GM03348 (cell line): Measurements from ENCODE around the gene MAPK8IP1.
"Not testable (repeated sequence)": the region's sequence is repeated elsewhere in the genome, so short reads cannot be mapped to it uniquely, and the experiment has no call there.

Source experiments
- DNase-seq: peaks from one replicate; pipeline ENCODE4 v3.0.0; 2012; ENCODE audit warnings: low spot score

Gene MAPK8IP1

DNA sequence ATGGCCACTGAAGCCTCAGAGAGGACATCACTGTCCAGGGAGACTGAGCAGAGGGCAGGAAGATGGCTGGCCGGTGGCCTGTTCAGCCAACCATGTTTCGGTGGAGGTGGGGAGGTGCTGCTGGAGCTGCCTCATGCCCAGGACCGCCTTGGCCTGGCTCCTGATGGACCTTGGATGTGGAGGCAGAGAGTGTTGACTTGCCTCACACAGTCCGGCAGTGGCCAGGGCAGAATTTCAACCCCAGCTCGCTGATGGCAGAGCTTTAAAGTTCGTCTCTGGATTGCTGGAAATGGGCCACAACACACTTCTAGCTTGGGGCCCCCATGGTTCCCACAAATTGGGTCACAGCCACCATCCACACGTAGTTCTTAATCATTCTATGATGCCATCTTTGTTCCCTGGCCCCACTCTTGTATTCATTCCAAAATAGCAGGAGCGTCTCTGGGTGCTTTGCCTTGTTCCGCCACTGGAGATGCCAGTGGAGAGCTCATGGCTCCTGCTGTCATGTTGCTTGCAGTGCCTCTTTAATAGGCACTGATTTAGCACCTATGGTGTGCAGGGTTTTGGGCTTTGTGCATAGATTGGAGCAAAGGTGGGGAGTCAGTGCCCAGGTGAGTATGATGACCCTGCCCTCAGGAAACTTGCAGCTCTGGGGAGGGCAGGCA lies 5.6 kb downstream of the MAPK8IP1 start:
- no peak for DNase-seq

DNA sequence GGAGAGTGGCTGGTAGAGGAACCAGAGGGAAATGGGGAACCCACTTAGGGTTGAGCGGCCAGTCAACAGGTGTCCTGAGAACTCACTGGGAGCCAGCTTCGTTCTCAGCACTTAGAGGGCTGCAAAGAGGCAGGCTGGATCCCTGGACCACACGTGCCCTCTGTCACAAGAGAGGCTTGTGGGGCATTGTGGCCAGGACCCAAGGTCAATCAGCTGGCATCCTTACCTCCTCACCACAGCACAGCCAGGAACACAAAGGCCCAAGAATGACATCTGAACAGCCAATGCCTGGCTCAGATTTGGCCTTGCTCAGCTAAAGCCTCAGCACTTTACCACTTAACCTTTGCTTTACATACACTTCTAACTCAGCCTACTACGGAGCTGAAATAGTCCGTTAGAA lies 7.4 kb downstream of the MAPK8IP1 start:
- no peak for DNase-seq

DNA sequence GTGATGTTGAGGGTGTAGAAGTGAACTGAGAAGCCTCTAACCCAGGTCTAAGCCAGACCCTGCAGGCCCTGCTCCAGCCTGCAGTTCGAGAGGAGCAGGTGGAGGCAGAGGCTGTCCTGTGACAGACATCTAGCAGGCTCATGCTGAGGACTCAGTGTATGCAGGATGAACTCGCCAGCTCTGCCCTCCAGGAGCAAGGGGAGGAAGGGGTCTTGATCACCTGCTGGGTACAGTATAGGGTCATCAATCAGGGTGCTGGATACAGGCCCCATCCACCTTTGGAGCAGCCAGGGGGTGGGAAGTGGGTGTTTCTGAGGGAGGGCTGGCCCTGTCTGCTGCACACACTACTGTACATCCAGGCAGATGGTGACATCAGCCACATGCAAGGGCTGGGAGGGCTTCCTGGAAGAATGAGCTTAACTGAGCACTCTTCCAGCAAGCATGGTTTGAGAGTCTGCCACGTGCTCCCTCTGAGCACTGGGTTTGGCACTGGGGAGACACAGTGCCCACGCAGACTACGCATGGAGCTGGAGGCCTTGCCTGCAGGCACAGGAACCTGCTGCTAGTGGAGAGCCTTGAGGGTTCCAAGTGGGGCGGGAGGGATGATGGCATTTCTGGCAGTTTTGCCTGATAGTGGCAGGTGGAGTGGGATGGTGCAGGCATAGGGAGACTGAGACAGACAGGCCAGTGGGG lies 9.2 kb downstream of the MAPK8IP1 start:
- DNase-seq = no peak

DNA sequence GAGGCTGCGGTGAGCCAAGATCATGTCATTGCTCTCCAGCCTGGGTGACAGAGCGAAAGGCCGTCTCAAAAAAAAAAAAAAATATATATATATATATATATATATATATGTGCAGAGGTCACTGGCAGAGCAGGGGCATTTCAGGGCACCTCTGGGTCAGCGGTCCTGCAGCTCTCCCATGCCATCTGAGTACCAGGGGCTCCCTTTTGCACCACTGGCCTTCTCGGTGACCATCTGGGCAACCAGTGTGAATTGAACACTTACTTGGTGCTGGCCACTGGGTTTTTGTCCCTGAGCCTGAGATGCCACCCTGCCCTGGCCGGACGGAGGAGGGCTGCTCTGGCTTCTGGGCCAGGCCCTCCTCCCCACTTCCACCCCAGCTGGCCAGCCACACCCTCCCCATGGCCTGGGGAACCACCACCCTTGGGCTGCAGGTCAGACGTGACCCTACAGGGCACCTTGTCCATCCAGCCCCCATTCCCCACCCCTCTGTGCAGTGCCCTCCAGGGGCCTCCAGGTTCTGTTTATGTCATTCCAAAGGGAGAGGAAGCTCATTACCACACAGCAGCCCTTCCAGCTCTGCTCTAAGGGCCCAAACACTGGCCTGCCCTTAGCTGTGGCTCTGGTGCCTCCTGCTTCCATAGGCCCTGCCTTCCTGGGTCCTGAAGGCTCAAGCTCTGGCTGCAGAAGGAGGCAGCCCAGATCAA lies 10.3 kb downstream of the MAPK8IP1 start:
- no peak for DNase-seq

DNA sequence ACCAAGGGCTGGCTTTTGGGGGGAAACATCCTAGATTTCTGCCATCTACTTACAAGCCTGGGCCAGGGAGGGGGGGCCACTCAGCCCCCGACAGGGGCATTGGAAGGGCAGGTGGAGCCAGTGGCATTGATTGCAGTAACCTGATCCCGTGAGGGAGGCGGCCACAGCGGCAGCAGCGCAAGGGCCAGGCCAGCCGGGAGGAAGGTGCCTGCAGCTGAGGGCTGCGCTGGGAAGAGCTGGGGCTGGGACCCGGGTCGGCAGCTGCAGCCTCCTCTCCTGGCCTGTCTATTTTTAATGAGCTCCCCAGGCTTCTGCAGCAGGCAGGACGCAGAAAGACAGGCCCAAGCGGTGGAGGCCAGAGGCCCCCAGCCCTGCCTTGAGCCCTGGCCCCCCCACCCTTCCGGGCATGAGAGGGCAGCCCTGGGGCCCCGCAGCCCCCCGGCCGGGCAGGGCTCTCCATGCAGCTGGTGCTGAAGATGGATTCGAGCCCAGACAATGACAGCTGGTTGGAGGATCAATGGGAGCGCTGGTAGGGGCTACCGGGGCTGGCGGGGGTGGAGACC lies 11.1 kb downstream of the MAPK8IP1 start:
- no peak for DNase-seq

DNA sequence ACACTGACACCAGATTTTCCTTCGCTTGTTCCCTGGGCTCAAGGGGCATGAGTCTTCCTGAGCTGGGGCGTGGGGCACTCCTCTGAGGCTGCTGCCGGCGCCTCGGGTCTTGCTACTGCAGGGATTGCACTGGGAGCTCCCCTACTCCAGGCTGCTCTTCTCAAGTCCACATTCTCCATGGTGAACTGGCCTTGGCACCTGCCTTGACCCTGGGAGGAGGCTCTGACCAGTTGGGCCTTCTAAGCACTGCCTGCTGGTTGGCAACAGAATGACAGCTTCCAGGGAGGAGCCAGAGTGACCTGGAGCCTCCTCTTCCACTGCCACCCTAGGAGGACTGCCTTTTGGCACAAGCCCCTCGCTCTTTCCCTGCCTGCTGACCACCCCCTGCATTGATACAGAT lies 12.1 kb downstream of the MAPK8IP1 start:
- no peak for DNase-seq

DNA sequence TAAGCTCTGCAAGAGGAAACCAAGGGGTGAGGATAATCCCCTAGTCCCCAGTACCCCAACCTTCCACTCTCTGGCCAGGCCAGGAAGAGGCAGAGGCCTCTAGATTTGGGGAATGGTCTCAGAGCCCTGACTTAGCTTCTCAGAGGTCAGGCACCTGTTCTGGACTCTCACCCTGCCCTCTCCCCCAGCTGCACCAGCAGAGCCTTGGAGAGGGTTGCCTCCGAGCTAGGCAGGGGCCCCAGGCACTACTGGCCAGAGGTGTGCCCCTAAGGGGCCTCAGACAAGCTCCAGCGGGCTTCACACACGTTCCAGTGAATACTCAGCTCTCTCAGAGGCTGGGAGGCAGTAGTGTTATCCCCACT lies 13.6 kb downstream of the MAPK8IP1 start:
- no peak for DNase-seq

DNA sequence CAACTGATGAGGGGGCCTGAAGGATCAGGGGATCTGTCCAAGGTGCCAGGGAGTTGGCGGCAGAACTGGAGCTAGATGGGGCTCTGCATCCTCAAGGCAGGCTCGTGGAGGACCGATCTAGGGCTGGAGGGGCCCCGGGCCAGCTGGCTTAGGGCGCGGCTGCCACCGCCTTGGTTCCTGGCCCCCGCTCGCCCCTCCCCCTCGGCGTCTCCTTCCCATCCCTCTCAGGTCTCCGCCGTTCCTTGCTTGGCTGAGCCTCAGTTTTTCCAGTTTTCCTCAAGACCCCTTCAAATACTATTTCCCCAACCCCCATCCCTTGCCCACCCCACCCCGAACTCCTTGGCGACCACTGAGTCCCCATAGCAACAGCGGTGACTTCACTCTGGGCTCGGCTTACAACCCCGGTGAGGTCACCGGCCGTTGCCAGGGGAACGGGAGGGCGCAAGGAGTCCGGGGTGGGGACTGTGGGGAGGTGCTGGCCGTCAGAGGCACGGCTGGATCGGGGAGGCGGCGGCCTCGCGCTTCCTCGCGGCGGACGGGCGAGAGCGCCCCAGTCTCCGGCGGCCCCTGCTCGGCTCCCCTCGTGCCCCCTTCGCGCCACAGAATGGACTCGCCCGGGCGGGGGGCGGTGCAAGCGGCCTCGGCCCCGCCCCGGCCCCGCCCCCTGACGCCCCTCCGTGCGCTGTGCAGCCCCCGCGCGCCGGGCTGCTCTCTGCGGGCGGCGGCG lies 14.2 kb downstream of the MAPK8IP1 start:
- peak; percentile 95 for DNase-seq

DNA sequence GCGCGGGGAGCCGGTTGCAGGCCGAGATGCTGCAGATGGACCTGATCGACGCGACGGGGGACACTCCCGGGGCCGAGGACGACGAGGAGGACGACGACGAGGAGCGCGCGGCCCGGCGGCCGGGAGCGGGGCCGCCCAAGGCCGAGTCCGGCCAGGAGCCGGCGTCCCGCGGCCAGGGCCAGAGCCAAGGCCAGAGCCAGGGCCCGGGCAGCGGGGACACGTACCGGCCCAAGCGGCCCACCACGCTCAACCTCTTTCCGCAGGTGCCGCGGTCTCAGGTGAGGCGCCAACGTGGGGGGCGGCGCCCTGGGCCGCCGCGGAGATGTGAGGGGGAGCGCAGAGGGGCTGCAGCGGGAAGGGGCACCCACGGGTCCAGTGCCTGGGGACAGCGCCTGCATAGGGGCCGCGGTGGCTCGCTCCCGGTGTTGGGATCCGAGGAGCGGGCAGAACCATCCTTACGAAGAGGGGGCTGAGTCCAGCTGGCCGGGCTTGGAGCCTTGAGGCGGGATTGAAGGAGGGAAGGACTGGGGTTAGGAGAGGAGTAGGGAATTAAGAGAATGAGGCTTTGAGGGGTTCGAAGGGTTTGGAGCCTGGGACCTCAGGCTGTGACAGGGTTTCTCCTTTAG lies 14.8 kb downstream of the MAPK8IP1 start:
- peak; percentile 51 for DNase-seq

DNA sequence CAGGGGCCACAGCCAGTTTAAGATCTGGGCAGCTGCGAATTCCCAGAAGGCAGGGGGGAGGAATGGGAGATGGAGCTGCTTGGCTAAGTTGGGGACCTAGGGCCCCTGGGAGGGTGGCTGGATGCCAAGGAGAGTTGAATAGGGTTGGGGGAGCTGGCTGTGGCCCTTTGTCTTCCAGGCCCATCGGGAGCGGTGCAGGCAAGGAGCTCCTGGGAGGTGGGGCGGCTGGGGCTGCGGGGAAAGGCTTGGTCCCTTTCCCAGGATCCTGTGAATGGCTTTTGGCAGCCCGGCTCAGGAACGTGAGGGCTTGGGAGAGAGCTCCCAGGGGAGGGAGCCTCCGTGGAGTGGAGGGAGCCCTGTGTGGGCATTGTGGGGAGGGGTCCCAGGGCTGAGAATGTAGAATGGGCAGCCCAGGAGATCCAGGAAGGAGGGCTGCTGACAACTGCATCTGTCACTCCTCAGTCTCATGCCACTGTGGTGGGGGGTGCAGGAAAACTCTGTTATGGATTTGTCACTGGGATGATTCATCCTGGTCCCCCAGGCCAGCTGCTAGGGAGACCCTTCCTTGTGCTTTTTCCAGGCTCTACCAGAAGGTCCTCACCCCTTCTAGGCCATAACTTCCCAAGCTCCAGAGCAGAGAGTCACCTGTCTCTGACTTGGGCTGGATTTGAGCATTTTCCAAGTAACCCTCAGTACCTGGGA lies 15.6 kb downstream of the MAPK8IP1 start:
- peak; percentile 40 for DNase-seq

DNA sequence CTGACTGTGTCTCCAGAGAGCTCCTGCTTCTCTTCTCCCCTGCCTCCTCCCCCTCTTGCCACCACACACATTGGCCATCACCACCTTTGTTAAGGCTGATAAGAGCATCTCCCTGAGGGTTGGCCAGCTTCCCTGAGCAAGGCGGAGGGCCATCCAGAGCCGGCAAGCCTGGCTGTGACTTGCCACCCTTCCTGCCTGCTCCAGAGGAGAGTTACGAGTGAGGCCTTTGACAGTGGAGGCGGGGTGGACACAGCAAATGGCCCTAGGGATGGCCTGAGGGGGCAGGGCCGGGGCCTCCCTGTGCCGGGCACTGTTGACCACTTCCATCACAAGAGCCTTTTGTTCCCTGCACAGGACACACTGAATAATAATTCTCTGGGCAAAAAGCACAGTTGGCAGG lies 16.2 kb downstream of the MAPK8IP1 start:
- no peak for DNase-seq

DNA sequence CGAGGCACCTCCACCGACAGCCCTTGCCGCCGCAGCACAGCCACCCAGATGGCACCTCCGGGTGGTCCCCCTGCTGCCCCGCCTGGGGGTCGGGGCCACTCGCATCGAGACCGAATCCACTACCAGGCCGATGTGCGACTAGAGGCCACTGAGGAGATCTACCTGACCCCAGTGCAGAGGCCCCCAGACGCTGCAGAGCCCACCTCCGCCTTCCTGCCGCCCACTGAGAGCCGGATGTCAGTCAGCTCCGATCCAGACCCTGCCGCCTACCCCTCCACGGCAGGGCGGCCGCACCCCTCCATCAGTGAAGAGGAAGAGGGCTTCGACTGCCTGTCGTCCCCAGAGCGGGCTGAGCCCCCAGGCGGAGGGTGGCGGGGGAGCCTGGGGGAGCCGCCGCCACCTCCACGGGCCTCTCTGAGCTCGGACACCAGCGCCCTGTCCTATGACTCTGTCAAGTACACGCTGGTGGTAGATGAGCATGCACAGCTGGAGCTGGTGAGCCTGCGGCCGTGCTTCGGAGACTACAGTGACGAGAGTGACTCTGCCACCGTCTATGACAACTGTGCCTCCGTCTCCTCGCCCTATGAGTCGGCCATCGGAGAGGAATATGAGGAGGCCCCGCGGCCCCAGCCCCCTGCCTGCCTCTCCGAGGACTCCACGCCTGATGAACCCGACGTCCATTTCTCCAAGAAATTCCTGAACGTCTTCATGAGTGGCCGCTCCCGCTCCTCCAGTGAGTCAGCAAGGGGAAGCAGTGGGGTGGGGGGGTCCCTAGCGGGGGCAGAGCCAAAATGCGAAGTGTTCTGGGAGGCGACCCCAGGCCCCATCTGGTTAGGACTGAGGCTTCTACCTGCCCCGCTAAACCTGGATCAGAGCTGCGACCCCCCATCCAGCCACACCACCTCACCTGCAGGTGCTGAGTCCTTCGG lies 17.3 kb downstream of the MAPK8IP1 start:
- DNase-seq = no peak

DNA sequence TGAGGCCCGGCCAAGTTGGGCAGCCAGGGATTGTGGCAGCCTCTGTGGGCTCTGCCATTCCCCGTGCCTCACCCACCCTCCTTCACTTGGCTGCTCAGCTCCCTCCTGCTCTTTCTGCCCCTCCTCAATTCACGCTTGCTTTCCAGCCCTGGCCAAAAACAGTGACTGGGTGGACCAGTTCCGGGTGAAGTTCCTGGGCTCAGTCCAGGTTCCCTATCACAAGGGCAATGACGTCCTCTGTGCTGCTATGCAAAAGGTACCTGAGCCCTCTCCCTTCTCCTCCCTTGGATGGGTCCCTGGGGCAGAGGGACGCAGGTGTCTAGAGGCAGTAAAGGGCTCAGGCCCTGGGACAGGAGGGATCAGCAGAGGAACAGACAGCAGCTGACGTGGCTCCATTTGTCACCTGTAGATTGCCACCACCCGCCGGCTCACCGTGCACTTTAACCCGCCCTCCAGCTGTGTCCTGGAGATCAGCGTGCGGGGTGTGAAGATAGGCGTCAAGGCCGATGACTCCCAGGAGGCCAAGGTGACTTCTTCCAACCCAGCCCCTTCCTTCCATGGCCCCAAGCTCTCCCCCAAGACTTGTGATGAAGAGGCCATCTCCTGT lies 19.0 kb downstream of the MAPK8IP1 start:
- no peak for DNase-seq

DNA sequence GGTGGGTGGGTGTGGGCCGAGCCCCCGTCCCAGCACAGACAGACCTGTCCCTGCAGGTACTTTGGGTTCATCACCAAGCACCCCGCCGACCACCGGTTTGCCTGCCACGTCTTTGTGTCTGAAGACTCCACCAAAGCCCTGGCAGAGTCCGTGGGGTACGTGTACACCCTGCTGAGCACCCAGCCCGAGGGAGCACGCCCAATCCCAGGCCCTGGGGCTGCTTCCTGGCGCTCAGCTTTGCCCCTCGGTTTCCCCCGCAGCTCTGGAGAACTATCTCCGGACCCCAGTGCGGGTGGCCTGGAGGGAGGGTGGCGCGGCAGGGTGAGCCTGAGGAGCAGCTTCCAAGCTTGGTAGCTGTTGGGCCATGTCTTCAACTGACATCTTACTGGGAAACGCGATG lies 19.6 kb downstream of the MAPK8IP1 start:
- no peak for DNase-seq

DNA sequence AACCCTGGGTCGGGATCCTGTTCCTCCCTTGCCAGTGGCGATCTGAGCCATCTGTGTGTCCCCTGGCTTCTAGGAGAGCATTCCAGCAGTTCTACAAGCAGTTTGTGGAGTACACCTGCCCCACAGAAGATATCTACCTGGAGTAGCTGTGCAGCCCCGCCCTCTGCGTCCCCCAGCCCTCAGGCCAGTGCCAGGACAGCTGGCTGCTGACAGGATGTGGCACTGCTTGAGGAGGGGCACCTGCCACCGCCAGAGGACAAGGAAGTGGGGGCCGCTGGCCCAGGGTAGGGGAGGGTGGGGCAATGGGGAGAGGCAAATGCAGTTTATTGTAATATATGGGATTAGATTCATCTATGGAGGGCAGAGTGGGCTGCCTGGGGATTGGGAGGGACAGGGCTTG lies 20.1 kb downstream of the MAPK8IP1 start:
- DNase-seq = not testable (repeated sequence)

DNA sequence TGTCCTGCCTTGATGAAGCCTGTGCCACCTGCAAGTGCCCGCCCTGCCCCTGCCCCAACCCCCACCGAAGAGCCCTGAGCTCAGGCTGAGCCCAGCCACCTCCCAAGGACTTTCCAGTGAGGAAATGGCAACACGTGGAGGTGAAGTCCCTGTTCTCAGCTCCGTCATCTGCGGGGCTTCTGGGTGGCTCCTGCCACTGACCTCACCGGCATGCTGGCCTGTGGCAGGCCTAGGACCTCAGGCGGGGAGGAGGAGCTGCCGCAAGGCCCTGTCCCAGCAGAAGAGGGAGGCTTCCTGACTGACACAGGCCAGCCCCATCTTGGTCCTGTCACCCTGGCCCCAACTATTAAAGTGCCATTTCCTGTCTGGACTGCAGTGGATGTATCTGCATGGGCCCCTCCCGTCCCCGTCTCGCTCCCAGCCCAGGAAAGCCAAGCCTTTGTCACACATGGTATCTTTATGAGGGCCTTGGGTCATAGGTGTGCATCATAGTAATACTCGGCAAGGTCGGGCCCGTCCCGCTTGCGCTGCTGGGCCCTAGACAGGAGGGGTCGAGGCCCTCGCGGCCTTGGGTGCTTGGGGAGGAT lies 20.7 kb downstream of the MAPK8IP1 start:
- no peak for DNase-seq

DNA sequence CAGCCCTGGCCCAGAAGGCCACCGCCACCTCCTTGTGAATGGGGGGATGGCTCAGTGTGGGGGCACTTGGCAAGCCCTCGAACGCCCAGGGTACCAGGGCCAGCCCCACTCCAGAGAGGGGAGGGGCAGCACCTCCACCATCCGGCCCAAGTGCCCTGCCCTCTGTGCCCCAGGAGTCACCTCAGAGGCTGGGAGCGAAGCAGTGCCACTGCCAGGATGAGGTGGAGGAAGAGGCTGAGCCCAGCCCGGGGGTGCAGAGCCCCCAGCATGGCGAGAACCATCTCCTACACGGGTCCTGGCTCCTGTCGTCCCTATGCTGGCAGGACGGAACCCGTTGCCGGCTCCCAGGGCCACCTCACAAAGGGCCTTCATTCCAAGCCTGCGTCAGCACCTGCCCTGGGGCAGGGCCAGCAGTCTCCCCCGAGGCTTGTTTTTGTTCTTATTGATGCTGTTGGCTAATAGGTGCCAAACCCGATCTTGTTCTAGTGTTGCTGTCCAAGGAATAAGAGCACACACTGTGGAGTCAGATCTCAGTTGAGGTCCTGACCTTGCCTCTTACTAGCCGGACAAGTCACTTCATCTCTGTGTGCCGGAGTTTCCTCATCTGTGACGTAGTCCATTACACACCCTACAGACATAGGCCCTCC lies 21.6 kb downstream of the MAPK8IP1 start, which contains the start of gene FREY1:
FREY1 (minus strand) TSS at position 307 of the 647 bp plus-strand sequence; CDS start at position 281, 26 bp downstream.
- no peak for DNase-seq

DNA sequence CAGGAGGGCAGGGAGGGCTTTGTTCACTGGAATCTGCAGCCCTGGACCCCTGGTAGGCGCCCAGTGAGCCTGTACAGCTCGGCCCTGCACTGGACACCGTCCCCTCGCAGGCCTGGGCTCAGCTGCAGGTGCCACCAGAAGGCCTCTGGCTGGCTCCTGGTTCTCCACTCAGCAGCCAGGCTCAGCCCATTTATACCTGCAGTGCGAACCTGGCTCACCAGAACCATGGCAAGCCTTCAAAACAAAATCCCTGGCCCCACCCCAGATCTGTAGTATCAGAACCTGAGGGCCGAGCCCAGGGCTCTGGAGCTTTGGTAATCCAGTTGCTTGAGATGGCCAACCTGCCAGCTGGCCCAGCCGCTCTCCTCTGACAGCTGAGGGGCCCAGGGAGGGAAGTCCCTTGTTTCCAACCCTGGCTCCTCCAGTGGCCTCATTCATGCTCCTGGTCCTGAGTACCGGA lies 22.5 kb downstream of the MAPK8IP1 start:
- DNase-seq = no peak
